Hypothalamus (tissue), 51 donors: ENCODE data around the gene FGD4.

ENCODE experiments used
- DNase-seq, 51 donors: peaks; one replicate each; lab custom pipeline; 2025; lab: John Stamatoyannopoulos, UW

FGD4 gene

DNA sequence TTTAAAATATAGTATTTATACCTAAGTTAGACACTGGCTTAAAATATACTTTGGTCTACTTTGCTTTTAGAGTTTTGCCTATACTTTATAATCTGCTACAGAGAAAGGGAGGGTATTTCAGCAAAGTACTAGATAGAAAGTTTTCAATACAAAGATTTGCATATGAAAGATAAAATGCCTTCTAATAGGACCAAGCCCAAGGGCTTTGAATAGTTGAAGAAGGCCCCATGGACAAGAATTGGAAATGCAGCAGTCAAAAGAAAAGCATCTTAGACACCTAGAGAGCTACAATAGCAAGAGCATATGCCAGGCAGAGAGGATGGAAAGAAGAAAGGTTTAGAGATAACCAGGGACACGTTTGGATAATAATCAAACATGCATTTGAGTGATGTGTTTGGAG lies 196.7 kb downstream of the FGD4 start:
- DNase-seq, result no peak

GRCh38 chr12:32598688-32599087 lies 199.3 kb downstream of the FGD4 start:
- DNase-seq, result no peak

DNA sequence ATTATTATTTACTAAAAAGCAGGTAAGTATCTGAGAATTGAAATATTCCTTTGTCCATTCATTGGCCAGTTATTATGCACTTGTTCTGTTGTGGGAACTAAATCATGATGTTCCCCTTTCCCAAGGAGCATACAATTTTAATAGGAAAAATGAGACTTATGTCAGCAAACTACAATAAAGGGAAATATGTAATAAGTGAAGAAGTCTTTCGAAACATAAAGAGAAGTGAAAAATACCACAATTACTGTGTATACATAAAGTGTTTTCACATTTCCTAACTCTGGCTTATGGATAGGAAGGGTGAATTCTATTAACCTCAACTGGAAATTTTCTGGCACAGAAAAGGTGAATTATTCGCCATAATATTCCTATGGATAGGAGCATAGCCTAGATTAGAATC lies 201.3 kb downstream of the FGD4 start:
- DNase-seq, result no peak

GRCh38 chr12:32603071-32603470 lies 203.7 kb downstream of the FGD4 start:
- DNase-seq, result no peak

- DNase-seq, result no peak
Observed at GRCh38 chr12:32603858-32604257, 204.5 kb downstream of the FGD4 start.

DNA sequence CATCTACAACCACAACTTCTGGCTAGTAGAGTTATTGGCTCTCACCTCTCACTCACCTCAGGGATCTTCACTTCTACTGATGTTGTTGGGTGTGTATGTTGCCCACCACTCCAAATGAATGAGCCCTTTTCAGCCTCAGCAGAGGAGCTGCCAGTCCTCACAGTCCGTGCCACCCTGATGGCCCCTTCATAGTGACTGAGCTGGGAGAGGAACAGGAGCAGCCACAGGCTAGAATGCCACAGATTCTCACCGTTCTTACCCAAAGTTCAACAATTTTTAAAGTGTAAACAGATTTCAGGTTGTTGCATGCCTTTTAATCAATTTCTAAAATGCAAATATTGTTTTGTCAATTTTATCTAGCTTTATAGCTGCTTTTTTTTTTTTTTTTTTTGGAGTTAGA lies 205.2 kb downstream of the FGD4 start:
- no peak for DNase-seq

- DNase-seq, result no peak
Observed at GRCh38 chr12:32605326-32606095, 206.2 kb downstream of the FGD4 start.

DNA sequence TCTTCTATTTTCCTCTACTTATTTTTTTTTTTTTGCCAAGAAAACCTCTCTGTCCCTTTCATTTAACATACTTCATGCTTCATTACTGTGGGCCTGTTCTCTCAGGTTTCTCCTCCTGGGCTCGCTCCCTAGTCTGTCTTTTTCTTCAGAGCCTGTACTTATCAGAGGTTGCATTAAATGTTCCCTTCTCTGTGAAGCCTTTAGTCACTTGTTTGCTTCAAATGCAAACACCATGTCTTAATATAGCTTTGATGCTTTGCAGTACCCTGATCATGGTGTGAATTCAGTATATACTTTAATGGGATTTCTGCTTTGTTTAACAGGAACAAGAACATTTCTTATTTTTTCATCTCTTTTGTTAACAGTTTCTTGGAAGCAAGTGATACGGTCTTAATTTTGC lies 207.1 kb downstream of the FGD4 start:
- DNase-seq, result no peak

DNA sequence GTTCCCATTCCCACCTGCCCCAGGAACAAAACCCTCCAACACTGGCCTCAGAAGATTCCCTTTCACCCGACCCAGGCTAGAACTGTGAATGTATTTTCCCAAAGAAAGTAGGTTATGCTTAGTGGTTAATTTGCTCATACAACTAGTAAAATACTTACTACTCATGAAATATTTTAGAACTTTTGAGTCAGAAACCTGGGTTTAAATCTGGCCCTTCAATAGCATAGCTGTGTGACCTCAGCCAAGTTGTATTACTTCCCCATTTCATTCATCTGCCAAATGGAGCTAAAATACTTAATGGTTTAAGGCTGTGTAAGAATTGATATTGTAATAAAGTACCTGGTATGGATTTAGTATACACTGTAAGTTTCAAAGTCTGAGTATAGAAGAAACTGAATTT lies 210.6 kb downstream of the FGD4 start:
- no peak for DNase-seq

DNA sequence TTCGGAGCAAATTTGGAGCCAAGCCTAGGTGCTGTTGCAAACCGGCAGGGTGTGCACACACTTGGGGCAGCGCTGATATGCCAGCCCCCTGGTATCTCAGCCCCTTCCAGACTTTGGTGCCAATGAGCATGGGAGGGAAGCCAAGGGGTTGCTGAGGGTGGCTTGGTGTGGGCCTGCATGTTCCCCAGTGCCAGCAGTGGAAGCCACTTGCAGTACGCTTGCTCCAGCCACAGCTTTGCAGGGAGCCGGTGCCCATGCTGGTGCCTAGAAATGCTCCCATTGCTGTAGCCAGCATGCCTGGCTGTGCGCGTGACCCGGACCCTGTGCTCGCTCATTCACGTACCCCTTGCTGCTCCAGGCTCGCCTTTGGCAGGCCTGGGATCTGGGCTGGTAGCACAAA lies 212.6 kb downstream of the FGD4 start:
- DNase-seq, result peak in 7 of 51 donors; percentile 2 to 17 (median 7)

DNA sequence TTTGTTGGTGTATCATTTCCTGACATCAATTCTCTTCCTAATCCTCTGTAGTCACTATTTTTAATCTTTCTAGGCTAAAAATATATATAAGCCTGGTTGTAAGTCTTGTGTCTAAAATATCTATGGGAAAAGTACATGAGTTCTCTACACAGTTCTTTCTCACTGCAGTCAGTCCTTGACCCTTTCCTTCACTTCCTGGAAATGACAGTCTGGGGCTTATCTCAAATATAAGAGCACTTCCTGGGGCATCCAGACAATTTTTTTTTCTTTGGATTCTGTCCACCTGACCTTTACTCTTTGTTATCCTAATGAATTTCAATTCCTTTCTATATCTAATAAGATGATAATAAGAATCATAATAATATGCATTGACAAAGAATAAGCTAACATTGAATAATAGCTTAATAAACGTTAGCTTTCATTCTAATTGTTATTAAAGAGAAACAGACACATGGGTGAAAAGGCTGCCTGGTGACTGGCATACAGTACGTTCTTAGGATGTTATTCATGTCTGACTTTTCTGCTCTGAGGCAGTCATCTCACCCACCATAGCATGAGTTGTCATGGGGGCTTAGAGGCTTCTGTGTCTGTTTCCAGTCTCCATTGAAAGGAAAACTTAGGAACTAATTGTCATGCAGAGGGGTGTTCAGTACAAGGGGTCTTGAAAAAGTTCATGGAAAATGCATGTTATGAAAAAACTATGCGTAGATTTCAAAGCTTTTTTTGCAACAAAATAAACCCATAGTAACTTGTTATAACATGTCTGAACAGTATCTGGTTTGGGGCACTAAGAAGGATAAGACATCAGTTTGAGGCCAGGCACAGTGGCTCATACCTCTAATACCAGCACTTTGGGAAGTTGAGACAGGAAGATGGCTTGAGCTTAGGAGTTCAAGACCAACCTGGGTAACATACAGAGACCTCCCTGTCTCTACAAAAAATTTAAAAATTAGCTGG lies 213.6 kb downstream of the FGD4 start:
- DNase-seq, result no peak

DNA sequence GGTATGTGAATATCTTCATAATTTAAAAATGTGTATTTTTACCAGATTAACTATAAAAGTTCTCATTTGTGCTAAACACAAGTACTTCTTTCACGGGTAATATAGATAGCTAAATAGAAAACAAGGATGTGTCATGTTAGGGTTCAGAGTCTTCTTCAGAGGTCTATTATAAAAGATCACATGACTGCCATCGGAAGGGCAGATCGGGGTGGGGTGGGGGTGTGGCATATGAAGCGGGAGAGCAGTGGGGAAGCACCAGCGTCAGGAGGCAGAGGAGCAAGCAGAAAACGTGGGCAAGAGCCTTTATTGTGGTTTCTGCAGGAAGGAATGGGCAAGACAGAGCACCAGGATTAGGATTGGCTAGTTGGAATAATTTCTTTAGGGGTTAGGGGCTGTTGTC lies 216.1 kb downstream of the FGD4 start:
- DNase-seq, result no peak

DNA sequence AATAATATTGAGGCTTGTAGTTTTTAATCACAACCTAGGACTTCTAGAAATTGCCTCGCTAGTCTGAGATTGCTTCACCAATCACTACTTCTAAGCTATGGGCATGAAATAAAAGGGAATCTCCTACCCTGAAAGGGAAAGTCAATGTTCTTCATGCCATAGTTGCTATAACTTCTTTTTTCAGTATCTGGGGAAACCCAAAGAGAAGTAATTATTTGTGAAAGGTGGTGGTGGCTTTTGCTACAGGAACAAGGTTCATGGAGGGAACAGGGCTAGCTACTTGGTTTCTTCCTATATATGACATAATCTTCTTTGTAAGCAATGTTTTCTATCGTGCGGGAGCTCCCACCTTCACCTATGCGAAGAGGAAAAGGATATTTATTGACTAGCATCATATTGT lies 218.2 kb downstream of the FGD4 start:
- DNase-seq, result no peak

- DNase-seq, result no peak
Observed at GRCh38 chr12:32618115-32618514, 218.8 kb downstream of the FGD4 start.

- DNase-seq, result no peak
Observed at GRCh38 chr12:32627976-32628375, 228.6 kb downstream of the FGD4 start.

GRCh38 chr12:32641287-32641901 lies 242.0 kb downstream of the FGD4 start:
- no peak for DNase-seq

GRCh38 chr12:32644431-32644830 lies 245.1 kb downstream of the FGD4 start:
- no peak for DNase-seq

DNA sequence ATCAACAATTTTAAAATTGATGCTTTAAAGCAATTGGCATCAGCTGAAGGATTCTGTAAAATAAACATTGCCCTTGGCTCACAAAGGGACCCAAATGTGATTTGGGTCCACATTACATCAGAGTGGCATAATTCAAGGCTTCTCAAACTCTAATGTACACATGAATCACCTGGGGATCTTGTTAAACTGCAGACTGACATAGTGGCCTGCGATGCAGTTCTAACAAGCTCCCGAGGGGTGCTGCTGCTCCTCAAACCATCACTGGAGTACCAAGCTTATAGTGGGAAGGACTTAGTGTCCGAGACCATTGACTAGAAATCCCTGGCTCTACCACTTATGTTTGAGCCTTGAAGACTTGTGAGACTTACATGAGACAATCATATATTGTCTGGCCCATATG lies 247.9 kb downstream of the FGD4 start:
- no peak for DNase-seq

GRCh38 chr12:32650508-32650907 lies 251.2 kb downstream of the FGD4 start:
- no peak for DNase-seq

GRCh38 chr12:32651151-32651955 lies 252.0 kb downstream of the FGD4 start:
- DNase-seq, result no peak

- DNase-seq, result no peak
Observed at GRCh38 chr12:32651956-32652210, 252.5 kb downstream of the FGD4 start.
